GM12878 (cell line): ENCODE data around the gene GAMT. TPM values are rescaled to one million over a fixed set of nuclear protein-coding genes. Genes with fewer than 3 reads are reported as not detected.

Experiments
- ATAC-seq: fragments of 200-7000 bp; cut with Tn5 transposase; 3 replicates; pipeline ENCODE4 v1.9.1; 2020; ENCODE audit warnings: mild to moderate bottlenecking, moderate library complexity
- BruUV-seq: library from RNA; stranded (reverse); fragments of 400-500 nt; replicated peaks from 2 replicates; lab custom pipeline; 2021; lab: Mats Ljungman, UMichigan
- CTCF ChIA-PET: fragments of 300-600 bp; sonication (Branson Sonifier 250); formaldehyde crosslinking; extraction: SDS; loops from one replicate; lab custom pipeline; 2021; ENCODE audit warnings: inconsistent platforms; lab: Yijun Ruan, JAX
- POLR2A ChIA-PET: fragments of 350-600 bp; formaldehyde crosslinking; extraction: SDS; loops from one replicate; lab custom pipeline; 2021; ENCODE audit warnings: inconsistent platforms; lab: Charles Lee
- RAD21 ChIA-PET: fragments of 300-600 bp; sonication (Branson Sonifier 250); formaldehyde crosslinking; loops from one replicate; lab custom pipeline; 2023; ENCODE audit warnings: antibody characterized with exemption; ENCODE audit not compliant: unreplicated experiment; lab: Charles Lee
- SMC1A ChIA-PET: fragments of 300-600 bp; sonication (Branson Sonifier 250); formaldehyde crosslinking; loops from one replicate; lab custom pipeline; 2023; ENCODE audit not compliant: unreplicated experiment, uncharacterized antibody; lab: Charles Lee
- DNase-seq: peaks from one replicate; pipeline ENCODE4 v3.0.0-alpha.2; 2011; ENCODE audit warnings: low read depth, low spot score
- FAIRE-seq: peaks from 3 replicates; lab custom pipeline; 2011; peaks lifted over from hg19 to GRCh38; lab: Jason Lieb, UNC
- H2AFZ ChIP-seq: 2 replicates; pipeline ENCODE4 v1.6.0; 2011; ENCODE audit warnings: low read depth, low read length, control low read depth; ENCODE audit not compliant: control insufficient read depth
- H3K27ac ChIP-seq: 2 replicates; pipeline ENCODE4 v1.5.1; 2011; ENCODE audit warnings: control low read depth; ENCODE audit not compliant: control insufficient read depth, insufficient read depth
- H3K27me3 ChIP-seq, 2 experiments: replicated peaks in 1 of 2; 2 replicates each; pipeline versions ENCODE4 v1.6.0 to v1.6.1; 2011; ENCODE audit warnings: low read length in 1 of 2; ENCODE audit not compliant: control insufficient read depth in 2 of 2, insufficient read depth in 2 of 2
- H3K36me3 ChIP-seq, 2 experiments: 2 replicates each; pipeline ENCODE4 v1.5.1; 2011; ENCODE audit warnings: low read length in 1 of 2; ENCODE audit not compliant: control insufficient read depth in 2 of 2, insufficient read depth in 2 of 2
- H3K4me1 ChIP-seq: 2 replicates; pipeline ENCODE4 v1.6.1; 2011; ENCODE audit warnings: mild to moderate bottlenecking, low read length, moderate library complexity, mixed read lengths; ENCODE audit not compliant: control insufficient read depth, insufficient read depth
- H3K4me2 ChIP-seq: 2 replicates; pipeline ENCODE4 v1.6.0; 2011; ENCODE audit warnings: control low read depth; ENCODE audit not compliant: control insufficient read depth, insufficient read depth
- H3K4me3 ChIP-seq: fragments of 200-600 bp; sonication (generic); 2 replicates; pipeline ENCODE4 v1.5.1; 2016
- H3K79me2 ChIP-seq: 2 replicates; pipeline ENCODE4 v1.6.0; 2011; ENCODE audit warnings: low read length; ENCODE audit not compliant: control insufficient read depth, insufficient read depth
- H3K9ac ChIP-seq: 2 replicates; pipeline ENCODE4 v1.8.0; 2011; ENCODE audit warnings: low read length, control low read depth, mixed read lengths; ENCODE audit not compliant: control insufficient read depth, insufficient read depth
- H3K9me3 ChIP-seq: replicated peaks from 3 replicates; pipeline ENCODE4 v1.5.1; 2011; ENCODE audit warnings: mild to moderate bottlenecking, low read length; ENCODE audit not compliant: control insufficient read depth, insufficient read depth
- H4K20me1 ChIP-seq: 2 replicates; pipeline ENCODE4 v1.6.0; 2011; ENCODE audit not compliant: control insufficient read depth, insufficient read depth
- HDGF ChIP-seq: fragments of 450-650 bp; IDR thresholded peaks from 2 replicates; pipeline ENCODE4 v1.6.1; 2016; ENCODE audit warnings: antibody characterized with exemption
- KDM1A ChIP-seq: fragments of 200-600 bp; sonication (generic); IDR thresholded peaks from 2 replicates; pipeline ENCODE4 v1.6.1; 2016; ENCODE audit warnings: borderline replicate concordance
- NFIC ChIP-seq: IDR thresholded peaks from 2 replicates; pipeline ENCODE4 v1.6.1; 2012; ENCODE audit warnings: low read depth, mild to moderate bottlenecking, inconsistent platforms, low read length, moderate library complexity
- POLR2AphosphoS2 ChIP-seq: IDR thresholded peaks from 2 replicates; pipeline ENCODE4 v1.6.1; 2011; ENCODE audit warnings: low read depth, mild to moderate bottlenecking, low read length, improper control_type of control experiment, moderate library complexity
- RELB ChIP-seq: fragments of 450-650 bp; IDR thresholded peaks from 2 replicates; pipeline ENCODE4 v1.6.1; 2017; ENCODE audit warnings: low read depth, mild to moderate bottlenecking, moderate library complexity
- RFX5 ChIP-seq: IDR thresholded peaks from 2 replicates; pipeline ENCODE4 v1.6.1; 2011; ENCODE audit warnings: low read depth, low read length, improper control_type of control experiment
- SIX5 ChIP-seq: IDR thresholded peaks from 2 replicates; pipeline ENCODE4 v1.6.1; 2011; ENCODE audit warnings: mild to moderate bottlenecking, low read depth, low read length, moderate library complexity; ENCODE audit not compliant: severe bottlenecking
- SMAD5 ChIP-seq: IDR thresholded peaks from 2 replicates; pipeline ENCODE4 v1.6.1; 2016; ENCODE audit warnings: antibody characterized with exemption, low read depth
- WRNIP1 ChIP-seq: IDR thresholded peaks from 2 replicates; pipeline ENCODE4 v1.6.1; 2011; ENCODE audit warnings: low read depth, low read length, improper control_type of control experiment, borderline replicate concordance
- ZBTB33 ChIP-seq: fragments of 450-650 bp; IDR thresholded peaks from 2 replicates; pipeline ENCODE4 v1.6.1; 2017; ENCODE audit warnings: mild to moderate bottlenecking
- WGBS: methylation state at CpG from one replicate; pipeline ENCODE4 v1.1.6; 2016; ENCODE audit warnings: low lambda C conversion rate; ENCODE audit not compliant: insufficient replicate concordance, insufficient coverage; ENCODE audit errors: missing lambda C conversion rate; 5-methylcytosine and 5-hydroxymethylcytosine counted together
- in situ Hi-C: fragments of 300-500 bp; cut with MboI; formaldehyde crosslinking; loops from 9 replicates; pipeline ENCODE4 v1.14.3; 2018; ENCODE audit warnings: mixed read lengths
- intact Hi-C: fragments of 100-400 bp; cut with micrococcal nuclease; formaldehyde crosslinking; loops from one replicate; pipeline ENCODE4 v1.14.2; 2022; ENCODE audit not compliant: unreplicated experiment
- polyA plus RNA-seq, 11 experiments: library from polyadenylated mRNA; depleted of rRNA in 4 of 11; unstranded in 6 of 11; stranded (reverse) in 5 of 11; fragments of >200 nt; fragmentation: Nextera tagmentation in 4 of 11; fragmentation: Illumina TruSeq in 1 of 11; extraction: Ambion mirVana in 4 of 11; extraction: Trizol in 1 of 11; gene quantifications; 1 replicate in 1 of 11; 2 replicates in 10 of 11; pipeline versions ENCODE4 v1.2.1 to v1.2.3, GENCODE V29; 2011 to 2016; ENCODE audit warnings: inconsistent platforms in 2 of 11, missing spikeins in 2 of 11, low read depth in 1 of 11
- total RNA-seq, 4 experiments: library from RNA; depleted of rRNA in 3 of 4; stranded (reverse); fragments of >200 nt in 3 of 4; fragmentation: Illumina TruSeq in 1 of 4; extraction: Trizol in 1 of 4; gene quantifications; 2 replicates each; pipeline versions ENCODE4 v1.2.1 to v1.2.3, GENCODE V29; 2013 to 2021
- TF ChIP-seq, protein P1 (sequence below): fragments of 450-650 bp; IDR thresholded peaks from 2 replicates; pipeline ENCODE4 v1.6.1; 2017; ENCODE audit warnings: antibody characterized with exemption, mild to moderate bottlenecking, moderate library complexity

GAMT gene
- total and polyA plus RNA-seq, 10 of the 15 experiments (the other 5 are each of a cell fraction or from before 2014, with no cell fraction given): 1.6 to 131 (median 38.8) TPM

- Histone ChIP-seq H4K20me1 (no peaks in the 10 kb centered on the region), H3K4me3 (no peak overlapping the region)
- intact Hi-C loops: no loop called here
These were observed 23.9 kb upstream of the GAMT start for GRCh38 chr19:1425102-1425837.

More at GRCh38 chr19:1425102-1425837, 23.9 kb upstream of the GAMT start:
- 98% methylated on average over 33 of the region's 33 CpGs for WGBS
- Histone ChIP-seq H3K4me2 (no peak overlapping the region), H3K9ac (no peak overlapping the region), H3K79me2 (no peaks in the 10 kb centered on the region), H3K27me3 (no peaks in the 10 kb centered on the region), H3K36me3 (peaks cover 16 to 64% of the 10 kb centered on the region in 2 experiments), H2AFZ (no peak overlapping the region), H3K9me3 (no peaks in the 10 kb centered on the region), H3K27ac (no peak overlapping the region), H3K4me1 (no peaks in the 10 kb centered on the region)
- SMC1A ChIA-PET: no interaction called here
- CTCF ChIA-PET: no interaction called here
- DNase-seq (no peak), FAIRE-seq (no peak), ATAC-seq (no peak)
- no peak for TF ChIP-seq SIX5
- no peak for TF ChIP-seq RELB
- no peak for TF ChIP-seq SMAD5
- no peak for TF ChIP-seq KDM1A
- no peak for TF ChIP-seq NFIC
- no peak for TF ChIP-seq HDGF
- TF ChIP-seq WRNIP1: no peak
- no peak for TF ChIP-seq ZBTB33
- TF ChIP-seq, protein P1, sequence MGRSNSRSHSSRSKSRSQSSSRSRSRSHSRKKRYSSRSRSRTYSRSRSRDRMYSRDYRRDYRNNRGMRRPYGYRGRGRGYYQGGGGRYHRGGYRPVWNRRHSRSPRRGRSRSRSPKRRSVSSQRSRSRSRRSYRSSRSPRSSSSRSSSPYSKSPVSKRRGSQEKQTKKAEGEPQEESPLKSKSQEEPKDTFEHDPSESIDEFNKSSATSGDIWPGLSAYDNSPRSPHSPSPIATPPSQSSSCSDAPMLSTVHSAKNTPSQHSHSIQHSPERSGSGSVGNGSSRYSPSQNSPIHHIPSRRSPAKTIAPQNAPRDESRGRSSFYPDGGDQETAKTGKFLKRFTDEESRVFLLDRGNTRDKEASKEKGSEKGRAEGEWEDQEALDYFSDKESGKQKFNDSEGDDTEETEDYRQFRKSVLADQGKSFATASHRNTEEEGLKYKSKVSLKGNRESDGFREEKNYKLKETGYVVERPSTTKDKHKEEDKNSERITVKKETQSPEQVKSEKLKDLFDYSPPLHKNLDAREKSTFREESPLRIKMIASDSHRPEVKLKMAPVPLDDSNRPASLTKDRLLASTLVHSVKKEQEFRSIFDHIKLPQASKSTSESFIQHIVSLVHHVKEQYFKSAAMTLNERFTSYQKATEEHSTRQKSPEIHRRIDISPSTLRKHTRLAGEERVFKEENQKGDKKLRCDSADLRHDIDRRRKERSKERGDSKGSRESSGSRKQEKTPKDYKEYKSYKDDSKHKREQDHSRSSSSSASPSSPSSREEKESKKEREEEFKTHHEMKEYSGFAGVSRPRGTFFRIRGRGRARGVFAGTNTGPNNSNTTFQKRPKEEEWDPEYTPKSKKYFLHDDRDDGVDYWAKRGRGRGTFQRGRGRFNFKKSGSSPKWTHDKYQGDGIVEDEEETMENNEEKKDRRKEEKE: no peak
- TF ChIP-seq POLR2AphosphoS2: no peak
- no peak for TF ChIP-seq RFX5
- RAD21 ChIA-PET: no interaction called here
- TSS peak; percentile 24 for BruUV-seq
- POLR2A ChIA-PET: no interaction called here
- in situ Hi-C loops: no loop called here
